OCI-LY7 (cell line): Measurements from ENCODE around the gene BCL2L11. TPM values are rescaled to one million over a fixed set of nuclear protein-coding genes. Genes with fewer than 3 reads are reported as not detected.

Experiments used
- BruUV-seq: library from RNA; stranded (reverse); fragments of 400-500 nt; replicated peaks from 2 replicates; lab custom pipeline; 2021; lab: Mats Ljungman, UMichigan
- CTCF ChIA-PET: fragments of 300-600 bp; sonication (Branson Sonifier 250); formaldehyde crosslinking; loops from one replicate; lab custom pipeline; 2022; ENCODE audit warnings: antibody characterized with exemption; ENCODE audit not compliant: unreplicated experiment; lab: Charles Lee
- POLR2A ChIA-PET: fragments of 300-600 bp; sonication (Branson Sonifier 250); formaldehyde crosslinking; loops from one replicate; lab custom pipeline; 2022; ENCODE audit warnings: antibody characterized with exemption; lab: Charles Lee
- DNase-seq: peaks from one replicate; pipeline ENCODE4 v3.0.0-alpha.2; 2015; ENCODE audit warnings: low spot score
- H2AFZ ChIP-seq: fragments of 200-600 bp; sonication (generic), shearing (Covaris generic); 2 replicates; pipeline ENCODE4 v1.6.1; 2014; ENCODE audit warnings: mild to moderate bottlenecking, antibody characterized with exemption, low read length, moderate library complexity
- H3K27ac ChIP-seq: fragments of 200-600 bp; sonication (generic); 2 replicates; pipeline ENCODE4 v1.5.1; 2014; ENCODE audit warnings: mixed run types, low read depth, mild to moderate bottlenecking, moderate library complexity, low read length, inconsistent platforms; ENCODE audit not compliant: poor library complexity, severe bottlenecking
- H3K36me3 ChIP-seq: fragments of 200-600 bp; sonication (generic); 2 replicates; pipeline ENCODE4 v1.6.1; 2014; ENCODE audit warnings: mild to moderate bottlenecking, antibody characterized with exemption, low read length, moderate library complexity, mixed read lengths; ENCODE audit not compliant: insufficient read depth
- H3K4me1 ChIP-seq: fragments of 200-600 bp; sonication (generic); 2 replicates; pipeline ENCODE4 v1.5.1; 2014; ENCODE audit warnings: mild to moderate bottlenecking, low read length; ENCODE audit not compliant: insufficient read depth, poor library complexity, severe bottlenecking
- H3K4me2 ChIP-seq: fragments of 200-600 bp; sonication (generic); 2 replicates; pipeline ENCODE4 v1.6.1; 2014; ENCODE audit warnings: mild to moderate bottlenecking, low read length
- H3K4me3 ChIP-seq: fragments of 200-600 bp; sonication (generic); 2 replicates; pipeline ENCODE4 v1.5.1; 2014; ENCODE audit warnings: mild to moderate bottlenecking, low read depth, low read length; ENCODE audit not compliant: poor library complexity, severe bottlenecking
- H3K79me2 ChIP-seq: fragments of 200-600 bp; sonication (generic); 2 replicates; pipeline ENCODE4 v1.6.1; 2016; ENCODE audit warnings: low read depth, mild to moderate bottlenecking, low read length, moderate library complexity, mixed read lengths; ENCODE audit not compliant: insufficient read depth
- H3K9me2 ChIP-seq: fragments of 200-600 bp; sonication (generic); 2 replicates; pipeline ENCODE4 v1.6.1; 2016; ENCODE audit warnings: mild to moderate bottlenecking, low read length, mixed read lengths; ENCODE audit not compliant: insufficient read depth
- H3K9me3 ChIP-seq: fragments of 200-600 bp; sonication (generic); 2 replicates; pipeline ENCODE4 v1.6.1; 2014; ENCODE audit warnings: mild to moderate bottlenecking, mixed run types, low read length, mixed read lengths
- H4K20me1 ChIP-seq: fragments of 200-600 bp; sonication (generic); 2 replicates; pipeline ENCODE4 v1.6.1; 2014; ENCODE audit warnings: mild to moderate bottlenecking, antibody characterized with exemption, low read length, moderate library complexity, mixed read lengths; ENCODE audit not compliant: insufficient read depth
- EZH2phosphoT487 ChIP-seq: fragments of 200-600 bp; sonication (generic); IDR thresholded peaks from 2 replicates; pipeline ENCODE4 v1.6.1; 2018; ENCODE audit warnings: low read depth, borderline replicate concordance, mild to moderate bottlenecking, mixed run types, antibody characterized with exemption, low read length, moderate library complexity, mixed read lengths
- intact Hi-C: fragments of 100-400 bp; cut with micrococcal nuclease; formaldehyde crosslinking; loops from one replicate; pipeline ENCODE4 v1.10.0; 2022; ENCODE audit not compliant: unreplicated experiment
- total RNA-seq, 2 experiments: library from RNA; depleted of rRNA in 1 of 2; stranded (reverse); fragments of >200 nt in 1 of 2; shearing (Covaris generic) in 1 of 2; gene quantifications; 2 replicates each; pipeline ENCODE4 v1.2.3, GENCODE V29; 2014 to 2022
- TF ChIP-seq, protein P1 (sequence below): fragments of 200-600 bp; sonication (generic); conservative IDR thresholded peaks from 2 replicates; pipeline ENCODE4 v1.5.1; 2014; ENCODE audit warnings: mild to moderate bottlenecking, antibody characterized with exemption, low read length, moderate library complexity, mixed read lengths

BCL2L11 gene
- total RNA-seq, 2 experiments from 2014 or later = 16.0 to 20.3 TPM

GRCh38 chr2:111134055-111134454, 13.3 kb downstream of the BCL2L11 start:
- DNase-seq = no peak
- peaks cover 95% of the 10 kb centered on the region for H3K36me3 ChIP-seq
- intact Hi-C loops = no loop called here
- H3K9me3 ChIP-seq = no peaks in the 10 kb centered on the region
- no peak overlapping the region for H3K27ac ChIP-seq
- H3K79me2 ChIP-seq = peaks cover 98% of the 10 kb centered on the region
- H4K20me1 ChIP-seq = peaks cover 62% of the 10 kb centered on the region
- no peak overlapping the region for H2AFZ ChIP-seq
- CTCF ChIA-PET = no interaction called here
- H3K4me3 ChIP-seq = no peak overlapping the region
- TF ChIP-seq EZH2phosphoT487 = no peak
- TF ChIP-seq, protein P1, sequence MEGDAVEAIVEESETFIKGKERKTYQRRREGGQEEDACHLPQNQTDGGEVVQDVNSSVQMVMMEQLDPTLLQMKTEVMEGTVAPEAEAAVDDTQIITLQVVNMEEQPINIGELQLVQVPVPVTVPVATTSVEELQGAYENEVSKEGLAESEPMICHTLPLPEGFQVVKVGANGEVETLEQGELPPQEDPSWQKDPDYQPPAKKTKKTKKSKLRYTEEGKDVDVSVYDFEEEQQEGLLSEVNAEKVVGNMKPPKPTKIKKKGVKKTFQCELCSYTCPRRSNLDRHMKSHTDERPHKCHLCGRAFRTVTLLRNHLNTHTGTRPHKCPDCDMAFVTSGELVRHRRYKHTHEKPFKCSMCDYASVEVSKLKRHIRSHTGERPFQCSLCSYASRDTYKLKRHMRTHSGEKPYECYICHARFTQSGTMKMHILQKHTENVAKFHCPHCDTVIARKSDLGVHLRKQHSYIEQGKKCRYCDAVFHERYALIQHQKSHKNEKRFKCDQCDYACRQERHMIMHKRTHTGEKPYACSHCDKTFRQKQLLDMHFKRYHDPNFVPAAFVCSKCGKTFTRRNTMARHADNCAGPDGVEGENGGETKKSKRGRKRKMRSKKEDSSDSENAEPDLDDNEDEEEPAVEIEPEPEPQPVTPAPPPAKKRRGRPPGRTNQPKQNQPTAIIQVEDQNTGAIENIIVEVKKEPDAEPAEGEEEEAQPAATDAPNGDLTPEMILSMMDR = peak; percentile 68
- H3K4me1 ChIP-seq = peaks cover 51% of the 10 kb centered on the region
- POLR2A ChIA-PET = interaction anchor here (1.8 to 3.2 kb wide), 2 partner anchors 13 to 24 kb away, joined by 6 to 15 read pairs; partner anchors contain the start of gene BCL2L11
- no TSS peak for BruUV-seq
- H3K9me2 ChIP-seq = no peaks in the 10 kb centered on the region
- H3K4me2 ChIP-seq = peak overlapping the region; percentile 43; the same call in 1 of the 2 replicates

DNA sequence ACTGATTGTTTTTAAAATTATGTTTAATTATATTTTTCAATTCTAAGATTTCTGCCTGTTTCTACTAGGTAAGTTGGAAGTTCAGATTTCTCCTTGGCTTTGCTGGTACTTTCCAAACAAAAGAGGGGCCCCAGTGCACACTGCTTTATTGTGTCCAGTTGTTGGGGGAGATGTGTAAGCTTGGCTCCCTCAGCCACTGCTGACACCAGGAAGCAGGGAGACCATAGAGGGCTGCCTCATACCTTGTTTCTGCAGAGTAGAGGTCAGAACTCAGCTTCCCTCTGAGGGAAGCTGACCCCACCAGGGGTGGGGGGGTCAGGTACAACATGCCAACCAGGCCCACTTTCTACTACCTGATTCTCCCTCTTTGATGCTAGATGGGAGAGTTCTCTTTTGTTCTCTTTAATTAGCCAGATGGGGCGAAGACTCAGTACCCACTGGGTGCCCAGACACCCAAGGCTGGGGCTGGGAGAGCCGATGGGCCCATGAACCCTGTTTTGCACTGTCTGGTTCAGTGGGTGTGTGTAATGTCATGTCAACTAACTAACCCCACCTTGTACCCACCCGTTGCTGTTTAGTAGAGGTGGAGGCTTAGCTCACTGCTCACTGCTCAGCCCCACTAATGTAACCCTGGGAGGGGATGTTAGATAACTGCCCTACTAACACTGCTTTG, 14.7 kb downstream of the BCL2L11 start:
- POLR2A ChIA-PET = interaction anchor here (0.6 kb wide), 1 partner anchor 9 kb away, joined by 3 read pairs; no protein-coding TSS in a partner anchor
- peaks cover 98% of the 10 kb centered on the region for H3K79me2 ChIP-seq
- H2AFZ ChIP-seq = no peak overlapping the region
- H3K36me3 ChIP-seq = peaks cover 95% of the 10 kb centered on the region
- H4K20me1 ChIP-seq = peaks cover 56% of the 10 kb centered on the region
- no peaks in the 10 kb centered on the region for H3K9me2 ChIP-seq
- peaks cover 38% of the 10 kb centered on the region for H3K4me1 ChIP-seq
- DNase-seq = no peak
- intact Hi-C loops = no loop called here
- H3K27ac ChIP-seq = no peak overlapping the region
- CTCF ChIA-PET = no interaction called here
- no TSS peak for BruUV-seq
- no peaks in the 10 kb centered on the region for H3K9me3 ChIP-seq
- TF ChIP-seq, protein P1 = no peak
- TF ChIP-seq EZH2phosphoT487 = no peak
- H3K4me3 ChIP-seq = no peak overlapping the region
- H3K4me2 ChIP-seq = no peak overlapping the region

- H3K4me3 ChIP-seq = no peak overlapping the region
- H3K9me2 ChIP-seq = no peaks in the 10 kb centered on the region
- H3K9me3 ChIP-seq = no peaks in the 10 kb centered on the region
- no peak overlapping the region for H3K27ac ChIP-seq
- peaks cover 95% of the 10 kb centered on the region for H3K36me3 ChIP-seq
- intact Hi-C loops = no loop called here
- peaks cover 98% of the 10 kb centered on the region for H3K79me2 ChIP-seq
- no peak for TF ChIP-seq EZH2phosphoT487
- TF ChIP-seq, protein P1 = peak; percentile 36; the same call in 1 of the 2 replicates
- CTCF ChIA-PET = no interaction called here
- peaks cover 51% of the 10 kb centered on the region for H4K20me1 ChIP-seq
- peaks cover 33% of the 10 kb centered on the region for H3K4me1 ChIP-seq
- no peak overlapping the region for H2AFZ ChIP-seq
- H3K4me2 ChIP-seq = no peak overlapping the region
- POLR2A ChIA-PET = interaction anchor here (0.6 kb wide), 1 partner anchor 9 kb away, joined by 3 read pairs; no protein-coding TSS in a partner anchor
- no peak for DNase-seq
- BruUV-seq = no TSS peak
These were observed 15.2 kb downstream of the BCL2L11 start for GRCh38 chr2:111135910-111136297.
